Posterior cingulate gyrus (tissue), 11 donors: ENCODE results near the gene SEMA5B.

Experiments
- DNase-seq, 10 donors: peaks; one replicate each; pipeline versions ENCODE4 v3.0.0 to v3.0.0-alpha.2; 2020 to 2021; ENCODE audit warnings: mixed read lengths in 3 of 10
- intact Hi-C: fragments of 100-400 bp; cut with DNase I; formaldehyde crosslinking; loops from one replicate; pipeline ENCODE4 v1.15.1; 2023

Gene SEMA5B

DNA sequence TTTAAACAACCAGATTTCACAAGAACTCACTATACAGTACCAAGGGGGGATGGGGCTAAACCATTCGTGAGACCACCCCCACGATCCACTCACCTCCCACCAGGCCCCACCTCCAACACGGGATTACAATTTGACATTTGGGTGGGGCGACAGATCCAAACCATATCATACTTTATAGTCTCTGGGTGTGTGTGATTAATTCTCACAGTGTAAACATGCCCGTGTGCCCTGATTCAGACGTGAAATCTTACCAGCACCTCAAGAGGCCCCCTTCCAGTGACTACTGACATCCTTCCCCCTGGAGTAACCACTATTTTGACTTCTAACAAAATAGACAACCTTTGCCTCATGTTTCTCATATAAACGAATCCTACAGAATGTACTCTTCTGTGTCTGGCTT lies 34.3 kb upstream of the SEMA5B start:
- intact Hi-C loops: no loop called here
- DNase-seq: peak in 1 of 10 donors; percentile 49

DNA sequence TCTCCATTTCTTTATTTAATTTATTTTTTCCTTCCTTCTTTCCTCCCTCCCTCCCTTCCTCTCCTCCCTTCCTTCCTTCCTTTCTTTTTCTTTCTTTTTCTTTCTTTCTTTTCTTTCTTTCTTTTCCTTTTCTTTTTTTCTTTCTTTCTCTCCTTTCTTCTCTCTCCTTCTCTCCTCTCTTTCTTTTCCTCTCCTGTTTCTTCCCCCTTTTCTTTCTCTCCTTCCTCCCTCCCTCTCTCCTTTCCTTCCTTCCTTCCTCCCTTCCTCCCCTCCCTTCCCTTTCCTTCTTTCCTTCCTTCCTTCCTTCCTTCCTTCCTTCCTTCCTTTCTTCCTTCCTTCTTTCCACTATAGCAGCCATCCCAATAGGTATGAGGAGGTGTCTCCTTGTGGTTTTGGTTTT lies 32.5 kb upstream of the SEMA5B start:
- no peak for DNase-seq
- intact Hi-C loops: no loop called here

DNA sequence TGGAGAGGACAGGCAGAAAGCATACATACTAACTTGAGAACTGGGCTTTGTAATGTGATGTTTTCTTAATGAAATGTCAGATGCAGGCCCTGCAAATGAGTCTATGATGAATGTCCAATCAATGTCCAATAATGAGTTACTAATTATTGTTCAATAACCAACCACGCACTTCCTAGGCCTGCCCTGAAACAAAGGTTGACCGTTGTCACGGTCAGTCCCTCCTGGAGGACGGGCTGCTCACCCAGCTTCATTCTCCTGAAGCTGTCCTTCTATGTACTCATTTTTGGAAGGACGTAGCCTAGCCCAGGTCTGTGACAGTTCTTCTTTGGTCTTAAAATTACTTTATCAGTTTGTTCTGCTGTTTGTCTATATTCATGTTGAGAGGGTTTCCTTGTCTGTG lies 30.9 kb upstream of the SEMA5B start:
- DNase-seq: no peak
- intact Hi-C loops: no loop called here

DNA sequence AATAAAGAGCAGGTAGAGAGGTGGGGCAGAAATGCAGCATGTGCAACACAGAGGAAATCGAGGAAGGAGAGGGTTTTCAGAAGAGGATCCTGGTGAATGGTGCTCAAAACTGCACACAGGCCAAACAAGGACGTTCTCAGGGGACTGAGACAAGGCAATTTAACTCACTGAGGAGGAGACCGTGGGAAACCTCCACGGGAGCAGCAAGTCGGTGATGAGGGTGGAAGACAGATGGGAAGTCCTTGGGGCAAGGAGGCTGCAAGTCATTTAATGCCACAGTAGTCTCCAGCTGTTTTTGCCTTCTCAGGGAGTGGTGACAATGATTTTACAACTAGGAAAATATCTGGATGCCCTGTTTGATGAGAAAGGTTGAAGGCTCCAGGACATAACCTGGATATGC lies 27.8 kb upstream of the SEMA5B start:
- no peak for DNase-seq
- intact Hi-C loops: no loop called here

DNA sequence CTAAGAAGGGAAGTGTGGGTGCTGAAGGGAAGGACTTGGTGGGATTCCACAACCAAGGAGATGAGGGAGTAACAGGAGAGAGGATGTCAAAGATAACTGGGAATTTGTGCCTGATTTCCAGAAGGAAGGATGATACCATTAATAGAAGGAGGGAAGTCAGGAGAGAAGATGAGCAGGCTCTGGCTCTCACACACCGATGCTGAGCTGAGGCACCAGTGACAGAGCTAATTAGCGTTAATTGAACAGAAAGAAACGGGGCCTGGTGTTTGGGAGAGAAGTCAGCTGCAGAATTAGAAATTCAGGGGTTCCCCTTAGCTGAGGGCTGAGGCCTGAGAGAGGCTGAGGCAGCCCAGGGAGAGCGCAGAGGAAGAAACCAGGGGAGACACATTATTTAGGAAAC lies 27.4 kb upstream of the SEMA5B start:
- intact Hi-C loops: no loop called here
- no peak for DNase-seq

DNA sequence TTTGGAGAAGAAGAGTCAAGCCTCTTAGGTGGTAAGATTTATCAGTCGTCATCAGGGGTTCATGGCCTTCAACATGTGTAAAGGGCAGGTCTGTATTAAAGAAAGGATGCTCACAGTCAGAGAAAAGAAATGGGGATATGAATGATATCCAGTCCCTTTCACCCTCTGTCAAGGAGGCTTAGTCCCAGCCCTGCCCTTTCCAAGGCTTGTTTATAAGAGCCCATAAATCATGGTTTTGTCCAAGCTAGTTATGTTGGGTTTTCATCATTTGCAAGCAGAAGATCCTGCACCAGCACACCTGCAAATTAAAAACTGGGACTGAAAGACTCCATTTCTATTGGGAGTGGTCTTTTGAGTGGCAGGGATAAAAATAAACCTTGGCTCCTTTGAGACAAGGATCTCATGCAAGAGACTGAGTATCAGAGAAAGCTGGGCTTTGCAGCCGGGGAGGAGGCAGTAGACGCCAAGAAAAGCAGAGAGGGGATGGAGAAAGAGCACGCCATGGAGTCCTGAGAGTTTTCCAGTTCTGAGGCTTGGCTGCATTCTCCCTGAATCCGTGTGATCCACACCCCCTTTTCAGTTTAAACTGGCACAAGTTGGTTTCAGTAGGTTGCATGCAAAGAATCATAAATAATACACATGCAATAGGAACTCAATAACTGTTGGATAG lies 26.7 kb upstream of the SEMA5B start:
- no peak for DNase-seq
- intact Hi-C loops: no loop called here

DNA sequence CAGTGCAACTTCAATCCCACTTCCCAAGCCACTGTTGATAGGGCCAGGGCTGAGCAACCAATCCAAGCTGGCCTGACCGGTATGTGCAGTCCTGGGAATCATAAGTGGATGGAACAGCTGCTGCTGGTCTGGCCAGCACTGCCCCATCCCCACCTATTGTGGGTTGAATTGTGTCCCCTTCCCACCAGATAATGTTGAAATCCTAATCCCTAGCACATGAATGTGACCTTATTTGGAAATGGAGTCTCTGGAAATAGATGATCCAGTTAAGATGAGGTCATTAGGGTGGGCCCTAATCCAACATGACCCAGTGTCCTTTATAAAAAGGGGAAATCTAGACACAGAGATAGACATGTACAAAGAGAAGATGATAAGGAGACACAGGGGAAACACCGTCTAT lies 25.5 kb upstream of the SEMA5B start:
- DNase-seq: no peak
- intact Hi-C loops: no loop called here

DNA sequence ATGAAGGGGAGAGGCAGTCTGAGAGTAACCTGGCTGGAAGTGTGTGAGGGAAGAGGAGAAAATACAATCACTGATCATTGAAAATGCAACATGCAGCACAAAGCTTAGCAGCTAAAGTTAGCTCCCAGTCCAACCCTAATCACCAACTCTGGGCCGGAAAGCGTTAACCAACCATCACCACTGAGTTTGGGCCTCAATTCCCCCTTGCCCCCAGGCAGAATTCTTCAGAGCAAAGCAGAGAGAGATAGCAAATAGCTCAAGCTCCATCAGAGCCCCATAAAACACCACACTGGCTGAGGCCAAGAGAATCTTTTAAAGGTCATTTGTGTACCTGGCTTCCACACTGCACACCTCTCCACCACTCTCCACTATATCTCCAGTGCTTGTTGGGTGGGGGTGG lies 23.1 kb upstream of the SEMA5B start:
- intact Hi-C loops: no loop called here
- no peak for DNase-seq

DNA sequence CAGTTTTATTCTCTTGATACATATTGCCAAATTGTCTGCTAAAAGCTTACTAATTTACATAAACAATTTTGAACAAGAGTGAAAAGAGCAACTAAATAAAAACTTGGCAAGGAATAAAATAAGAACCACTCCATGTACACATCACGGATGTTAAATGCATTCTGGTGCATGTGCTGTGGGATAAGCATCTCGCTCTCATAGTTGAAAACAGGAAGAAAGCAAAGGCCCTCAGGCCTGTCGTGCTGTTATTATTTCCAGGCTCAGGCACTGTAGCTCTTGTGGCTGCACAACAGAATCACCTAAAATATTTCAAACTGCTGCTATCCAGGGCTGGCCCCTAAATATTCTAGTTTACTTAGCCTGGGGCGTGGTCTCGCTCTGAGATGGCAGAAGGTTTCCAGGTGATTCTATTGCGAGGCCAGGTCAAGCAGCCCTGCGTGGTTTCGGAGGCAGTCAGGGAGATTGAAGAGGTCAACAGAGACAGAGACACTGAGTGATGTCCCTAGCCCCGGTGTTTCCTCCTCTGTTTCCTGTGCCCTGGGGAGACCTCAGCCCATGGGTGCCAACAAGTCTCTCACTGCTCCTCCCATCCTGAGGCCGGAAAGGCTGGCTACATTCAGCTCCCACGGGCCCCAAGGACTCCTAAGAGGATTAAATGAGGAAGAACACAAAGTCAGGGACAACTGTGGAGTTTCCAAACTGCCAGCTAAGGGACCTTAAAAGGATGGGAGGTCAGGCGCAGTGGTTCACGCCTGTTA lies 21.1 kb upstream of the SEMA5B start:
- DNase-seq: no peak
- intact Hi-C loops: no loop called here

DNA sequence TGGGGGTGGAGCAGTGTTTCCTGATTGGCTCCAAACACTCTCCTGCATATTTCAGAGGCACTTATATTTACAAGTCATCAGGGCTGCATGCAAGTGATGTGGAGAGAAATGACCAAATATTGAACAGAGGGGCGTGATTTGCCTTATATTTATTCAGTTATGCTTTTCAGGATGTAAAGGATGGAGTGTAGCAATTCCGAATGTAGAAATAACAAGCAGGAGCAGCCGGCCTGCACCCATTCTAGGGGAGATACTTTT lies 19.4 kb upstream of the SEMA5B start:
- DNase-seq: no peak
- intact Hi-C loops: no loop called here

DNA sequence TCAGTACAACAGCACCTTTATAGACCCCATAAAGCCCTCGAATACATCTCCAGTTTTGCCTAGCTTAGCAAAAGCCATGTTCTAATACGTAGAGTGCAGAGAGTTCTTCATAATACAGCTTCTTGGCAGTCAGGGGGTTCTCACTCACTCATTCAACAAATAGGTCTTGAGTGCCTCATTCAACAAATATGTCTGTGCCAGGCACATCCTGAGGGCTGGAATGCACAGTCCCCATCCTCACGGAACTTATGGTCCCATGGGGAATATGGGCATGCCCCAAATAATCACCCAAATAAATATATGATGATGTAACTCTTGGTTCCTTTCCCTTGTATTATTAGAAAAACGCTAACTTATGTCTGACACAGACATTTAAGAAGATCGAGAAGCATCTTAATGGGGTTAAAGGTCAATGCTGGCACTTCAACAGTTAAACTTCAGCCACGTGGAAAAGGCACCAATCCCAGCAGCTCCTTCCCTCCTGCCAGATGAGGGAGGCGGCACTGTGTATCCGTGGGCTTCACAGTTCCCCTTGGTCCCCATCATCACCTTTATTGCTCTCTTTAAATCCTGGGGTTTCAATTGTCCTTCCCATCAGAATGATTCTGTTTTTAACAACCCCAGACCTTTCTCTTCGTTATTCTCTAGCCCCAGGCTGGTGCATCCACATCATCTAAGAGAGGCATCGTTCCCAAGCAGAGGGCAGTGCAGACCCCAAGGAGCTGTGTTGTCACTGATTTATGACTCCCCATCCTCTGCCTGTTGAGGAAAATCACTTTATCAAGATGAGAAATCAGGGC lies 18.9 kb upstream of the SEMA5B start:
- intact Hi-C loops: no loop called here
- DNase-seq: no peak

DNA sequence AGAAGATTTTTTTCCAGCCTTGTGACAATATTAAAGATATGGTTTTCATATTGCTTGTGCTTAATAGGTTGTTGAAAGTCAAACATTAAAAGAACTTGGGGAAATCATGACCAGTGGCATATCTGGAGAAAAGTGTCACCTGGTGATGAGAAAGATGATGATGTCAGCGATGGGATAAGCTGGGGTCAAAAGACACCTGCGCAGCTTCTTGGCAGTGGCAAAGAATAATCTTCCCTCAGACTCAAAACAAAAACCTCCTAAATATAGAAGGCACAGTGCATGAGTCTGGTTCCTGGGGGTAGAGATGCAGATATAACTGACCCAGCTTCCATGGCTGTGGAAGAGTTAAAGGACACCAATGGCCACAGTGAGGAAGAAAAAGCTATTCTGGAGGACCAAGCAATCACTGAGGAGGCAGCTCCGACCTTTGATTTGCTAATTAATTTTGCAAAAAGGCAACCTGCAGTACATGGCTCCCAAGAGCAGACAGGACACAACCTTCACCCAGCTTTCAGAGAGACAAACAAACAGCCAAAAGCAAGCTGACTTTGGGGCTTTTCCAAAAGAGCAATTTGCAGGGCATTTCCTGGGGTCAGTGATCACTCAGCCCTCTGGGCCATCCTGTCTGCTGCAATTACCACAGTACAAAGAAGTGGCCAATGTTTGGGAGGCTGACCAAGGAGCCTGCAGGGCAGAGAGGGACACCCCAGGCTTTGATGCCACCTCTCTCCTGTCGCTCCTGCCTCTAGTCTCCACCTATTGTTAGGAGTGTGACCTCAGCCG lies 17.6 kb upstream of the SEMA5B start:
- no peak for DNase-seq
- intact Hi-C loops: no loop called here

DNA sequence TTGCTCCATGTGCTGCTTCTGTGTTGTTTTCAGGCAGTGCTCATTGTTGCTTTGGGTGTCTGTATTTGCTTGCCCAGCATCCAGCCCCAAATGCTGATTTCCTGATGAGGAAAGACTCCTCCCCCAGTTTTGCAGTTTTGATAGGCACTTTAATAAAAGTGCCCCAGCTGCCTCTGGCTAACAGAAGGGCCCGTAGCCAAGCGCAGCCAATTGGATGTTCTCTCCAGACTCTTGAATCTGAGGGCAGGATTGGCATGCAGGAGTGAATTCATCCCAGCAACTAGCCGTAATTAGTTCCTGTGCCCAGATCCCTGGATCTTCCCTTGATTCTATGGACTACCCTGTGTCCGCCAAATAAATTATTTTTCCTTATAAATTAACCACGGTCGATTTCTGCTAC lies 14.8 kb upstream of the SEMA5B start:
- peak in 2 of 10 donors; percentile 16 to 17 for DNase-seq
- intact Hi-C loops: no loop called here

DNA sequence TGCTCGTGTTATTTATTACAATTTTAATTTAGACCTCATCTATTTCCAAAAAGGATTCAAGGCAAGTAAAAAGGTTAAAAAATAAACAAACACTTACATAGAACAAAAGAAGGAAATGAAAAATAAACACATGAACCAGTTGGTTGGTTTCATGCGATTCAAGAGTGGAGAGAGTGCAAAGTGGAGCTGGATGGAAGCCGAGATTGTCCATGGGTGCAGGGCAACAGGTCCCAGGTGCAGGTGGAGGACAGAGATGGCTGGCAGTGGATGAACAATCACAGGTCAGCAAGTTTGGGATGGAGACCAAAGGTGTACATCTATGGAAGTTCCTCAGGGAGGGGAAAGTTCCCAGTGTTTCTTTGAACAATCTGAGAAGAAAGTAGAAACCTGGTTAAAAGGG lies 11.6 kb upstream of the SEMA5B start:
- no peak for DNase-seq
- intact Hi-C loops: no loop called here

DNA sequence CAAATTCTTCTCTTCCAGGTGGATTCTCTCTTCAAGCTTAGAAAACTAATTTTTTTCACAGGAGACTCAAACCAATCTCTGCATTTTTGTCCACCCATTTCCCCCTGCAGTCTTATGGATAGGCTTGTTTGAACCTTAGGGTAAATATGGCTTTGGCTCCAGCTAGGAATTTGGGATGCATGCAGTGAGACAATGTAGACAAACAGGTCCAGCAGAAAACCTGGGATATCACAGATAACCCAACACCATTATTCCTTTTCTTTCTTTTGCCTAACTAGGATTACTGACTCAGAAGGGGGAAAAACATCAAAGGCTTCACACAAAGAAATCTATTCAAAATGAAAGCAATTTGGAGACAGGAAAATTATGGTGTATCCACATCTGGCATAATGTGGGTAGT lies 11.2 kb upstream of the SEMA5B start:
- no peak for DNase-seq
- intact Hi-C loops: no loop called here

DNA sequence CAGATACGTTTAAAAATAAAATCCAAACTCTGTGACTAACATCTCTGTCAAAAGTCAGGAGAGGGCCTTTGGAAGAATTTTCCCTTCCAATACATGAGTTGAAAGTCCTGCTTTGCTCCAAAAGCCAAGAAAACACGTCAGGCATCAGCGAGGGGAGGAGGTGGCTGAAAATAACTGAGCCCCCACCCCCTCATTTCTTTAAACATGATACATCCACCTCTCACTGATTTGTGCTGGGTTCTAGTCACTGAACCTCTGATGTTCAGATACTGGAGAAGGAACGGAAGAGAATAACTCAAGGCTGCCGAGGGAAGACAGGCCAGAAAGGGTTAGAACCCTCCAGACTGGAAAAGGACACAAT lies 9.4 kb upstream of the SEMA5B start:
- DNase-seq: no peak
- intact Hi-C loops: no loop called here

DNA sequence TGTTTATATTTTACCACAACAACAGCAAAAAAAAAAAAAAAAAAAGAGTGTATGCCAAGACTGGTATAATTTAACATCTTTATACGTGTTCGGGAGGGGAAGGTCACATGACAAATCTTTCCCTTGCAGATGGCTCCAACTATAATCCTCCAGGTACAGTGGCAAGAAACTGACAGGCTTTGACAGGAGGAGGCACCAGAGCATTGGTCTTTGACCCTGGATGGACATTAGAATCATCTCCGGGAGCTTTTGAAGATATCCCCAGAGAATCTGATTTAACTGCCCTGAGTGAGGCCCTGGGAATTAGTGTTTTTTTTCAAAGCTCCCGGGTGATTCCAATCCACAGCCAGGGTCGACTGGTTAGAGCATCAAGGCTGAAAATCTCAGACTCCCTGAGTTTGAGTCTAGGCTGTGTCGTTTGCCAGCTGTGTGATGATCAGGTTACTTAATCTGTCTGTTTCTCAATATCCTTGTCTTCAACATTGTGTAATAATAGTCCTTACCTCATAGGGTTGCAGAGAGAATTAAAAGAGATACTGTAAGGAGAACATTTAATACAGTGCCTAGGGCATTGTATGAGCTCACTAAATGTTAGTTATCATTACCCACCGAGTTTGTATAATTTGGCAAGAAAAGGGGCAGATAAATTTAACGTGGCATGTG lies 8.9 kb upstream of the SEMA5B start:
- DNase-seq: no peak
- intact Hi-C loops: no loop called here

DNA sequence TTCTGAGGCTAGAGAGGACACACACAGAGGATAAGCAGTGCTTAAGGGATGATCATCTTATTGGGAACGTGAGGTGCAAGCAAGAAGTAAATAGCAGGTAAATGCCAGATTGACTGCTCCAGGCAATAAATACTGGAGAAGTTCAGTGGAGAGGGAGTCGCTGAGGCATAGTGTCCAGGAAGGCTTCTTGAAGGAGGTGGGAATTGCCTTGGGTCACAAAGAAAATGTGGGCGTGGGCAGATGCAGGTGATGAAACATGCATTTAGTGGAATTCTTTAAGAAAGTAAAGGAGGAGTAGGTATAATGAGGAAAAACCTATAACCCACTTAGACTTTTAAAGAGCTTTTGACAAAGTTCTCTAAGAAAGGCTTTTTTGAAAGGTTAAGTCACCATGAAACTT lies 7.4 kb upstream of the SEMA5B start:
- DNase-seq: no peak
- intact Hi-C loops: no loop called here

DNA sequence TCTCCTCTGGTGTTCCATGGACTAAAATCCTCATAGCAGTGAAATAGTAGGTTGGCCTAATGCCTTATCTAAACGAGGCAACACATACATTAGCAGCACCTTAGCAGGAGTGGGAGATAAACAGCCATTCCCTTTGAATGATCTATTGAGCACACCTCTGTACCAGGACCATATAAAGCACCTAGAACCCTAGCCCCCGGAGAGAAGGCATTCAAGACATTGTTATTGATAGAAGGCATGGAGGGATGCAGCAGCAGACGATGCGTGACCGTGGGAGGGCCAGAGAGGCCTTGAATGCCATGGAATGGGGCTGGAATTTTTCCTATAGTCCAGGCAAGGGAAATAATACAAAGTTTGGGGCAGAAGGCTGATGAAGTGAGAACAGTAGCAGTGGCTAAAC lies 6.6 kb upstream of the SEMA5B start:
- no peak for DNase-seq
- intact Hi-C loops: no loop called here

DNA sequence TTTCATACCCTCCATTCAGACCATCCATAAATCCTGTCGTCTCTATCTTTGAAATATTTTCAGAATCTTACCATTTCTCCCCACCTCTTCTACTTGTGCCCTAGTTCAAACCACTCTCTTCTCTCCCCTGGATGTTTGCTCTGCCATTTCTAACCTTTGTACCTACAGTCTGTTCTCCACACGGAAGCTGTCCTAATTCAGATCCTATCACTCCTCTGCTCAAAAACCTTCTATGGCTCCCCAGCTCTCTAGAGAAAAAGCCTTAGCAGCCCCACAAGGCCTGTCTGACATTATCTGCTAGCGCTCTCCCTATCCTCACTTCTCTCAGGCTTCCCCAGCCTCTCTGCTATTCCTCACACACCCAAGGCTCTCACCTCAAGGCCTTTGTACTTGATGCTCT lies 4.5 kb upstream of the SEMA5B start:
- peak in 1 of 10 donors; percentile 8 for DNase-seq
- intact Hi-C loops: no loop called here

DNA sequence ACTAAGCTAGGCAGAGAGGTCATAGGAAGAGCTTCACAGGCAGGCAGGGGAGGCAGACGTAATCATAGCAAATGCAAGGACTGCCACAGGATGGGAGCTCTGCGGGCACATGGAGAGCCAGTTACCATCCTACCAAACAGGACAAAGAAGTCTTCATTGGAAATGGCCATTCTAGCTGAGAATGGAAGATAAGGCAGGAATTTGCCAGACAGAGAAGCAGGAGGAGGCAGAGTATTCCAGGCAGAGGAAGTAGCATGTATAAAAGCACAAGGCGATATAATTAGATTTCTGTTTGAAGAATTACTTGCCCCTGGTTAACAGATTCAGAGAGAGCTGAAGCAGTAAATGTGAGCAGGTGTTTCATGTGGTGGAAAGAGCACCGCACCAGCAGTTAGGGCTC lies 3.5 kb upstream of the SEMA5B start:
- no peak for DNase-seq
- intact Hi-C loops: no loop called here
